GM21723 (cell line): Measurements from ENCODE around the gene GAB2.
"Not testable (repeated sequence)": the region's sequence is repeated elsewhere in the genome, so short reads cannot be mapped to it uniquely, and the experiment has no call there.

ENCODE experiments used
- ATAC-seq: cut with Tn5 transposase; IDR thresholded peaks from one replicate; pipeline ENCODE4 v1.9.1; 2021; ENCODE audit warnings: mild to moderate bottlenecking, moderate library complexity; ENCODE audit not compliant: unreplicated experiment

GAB2 gene

GRCh38 chr11:78290293-78291176, 127.1 kb downstream of the GAB2 start:
- ATAC-seq, result no peak

- no peak for ATAC-seq
These were observed 127.9 kb downstream of the GAB2 start for GRCh38 chr11:78289552-78290292.

- ATAC-seq, result no peak
These were observed 133.4 kb downstream of the GAB2 start for GRCh38 chr11:78284260-78284659.

- no peak for ATAC-seq
These were observed 134.8 kb downstream of the GAB2 start for GRCh38 chr11:78282821-78283220.

- ATAC-seq, result no peak
These were observed 136.1 kb downstream of the GAB2 start for GRCh38 chr11:78281511-78281910.

- no peak for ATAC-seq
These were observed 140.2 kb downstream of the GAB2 start for GRCh38 chr11:78277314-78277994.

- ATAC-seq, result no peak
These were observed 141.3 kb downstream of the GAB2 start for GRCh38 chr11:78276311-78276710.

- ATAC-seq, result no peak
These were observed 142.9 kb downstream of the GAB2 start for GRCh38 chr11:78274739-78275138.

- not testable (repeated sequence) for ATAC-seq
These were observed 144.9 kb downstream of the GAB2 start for GRCh38 chr11:78272625-78273269.

- ATAC-seq, result not testable (repeated sequence)
These were observed 145.8 kb downstream of the GAB2 start for GRCh38 chr11:78271801-78272200.

- no peak for ATAC-seq
These were observed 146.6 kb downstream of the GAB2 start for GRCh38 chr11:78270971-78271370.

- ATAC-seq, result no peak
These were observed 147.8 kb downstream of the GAB2 start for GRCh38 chr11:78269806-78270205.

- no peak for ATAC-seq
These were observed 148.8 kb downstream of the GAB2 start for GRCh38 chr11:78268591-78269410.

GRCh38 chr11:78266451-78266850, 151.2 kb downstream of the GAB2 start:
- no peak for ATAC-seq

- ATAC-seq, result no peak
These were observed 152.3 kb downstream of the GAB2 start for GRCh38 chr11:78265326-78265725.

- ATAC-seq, result no peak
These were observed 154.9 kb downstream of the GAB2 start for GRCh38 chr11:78262691-78263090.

- no peak for ATAC-seq
These were observed 155.4 kb downstream of the GAB2 start for GRCh38 chr11:78262238-78262637.

GRCh38 chr11:78261828-78262227, 155.8 kb downstream of the GAB2 start:
- ATAC-seq, result no peak

- ATAC-seq, result no peak
These were observed 156.3 kb downstream of the GAB2 start for GRCh38 chr11:78261367-78261766.
